C4-2B (cell line): ENCODE measurements around the gene CCSER2.

Experiments used
- CTCF ChIP-seq: fragments of 450-650 bp; conservative IDR thresholded peaks from 2 replicates; pipeline ENCODE4 v1.5.1; 2017; ENCODE audit warnings: mild to moderate bottlenecking
- ZFX ChIP-seq: fragments of 450-650 bp; IDR thresholded peaks from 2 replicates; pipeline ENCODE4 v1.6.1; 2017

GRCh38 chr10:84542522-84543490 is 214.4 kb downstream of the CCSER2 start:
- TF ChIP-seq CTCF: no peak
- TF ChIP-seq ZFX: no peak
